SIG-M5 (cell line): ENCODE results near the gene NUP42.
A peak's percentile ranks its signal among the peaks of the same experiment; 100 is the strongest.

ENCODE experiments used
- DNase-seq: peaks from one replicate; lab custom pipeline; 2025; lab: John Stamatoyannopoulos, UW

Gene NUP42

DNA sequence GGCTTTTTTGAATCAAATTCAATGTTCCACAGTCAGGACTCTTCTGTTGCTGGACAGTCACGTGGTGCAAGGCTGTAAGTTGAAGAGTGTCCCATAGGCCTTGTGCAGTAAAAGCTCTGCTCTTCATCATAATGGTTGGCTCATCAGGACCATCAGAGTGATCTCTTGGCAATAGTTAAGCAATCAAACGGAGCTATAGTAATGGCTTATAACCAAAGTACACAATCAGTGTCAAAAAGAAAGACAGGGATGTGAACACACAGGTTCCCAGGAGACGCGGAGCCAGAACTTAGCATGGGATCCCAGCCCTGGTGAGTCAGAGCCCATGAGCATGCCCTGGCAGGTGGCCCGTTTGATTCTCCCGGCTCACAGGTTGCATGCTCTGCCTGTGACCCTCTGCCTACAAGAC lies 54.0 kb downstream of the NUP42 start:
- no peak for DNase-seq

GRCh38 chr7:23237000-23237399 lies 55.2 kb downstream of the NUP42 start:
- DNase-seq = no peak

GRCh38 chr7:23238983-23239652 lies 57.3 kb downstream of the NUP42 start:
- no peak for DNase-seq

DNA sequence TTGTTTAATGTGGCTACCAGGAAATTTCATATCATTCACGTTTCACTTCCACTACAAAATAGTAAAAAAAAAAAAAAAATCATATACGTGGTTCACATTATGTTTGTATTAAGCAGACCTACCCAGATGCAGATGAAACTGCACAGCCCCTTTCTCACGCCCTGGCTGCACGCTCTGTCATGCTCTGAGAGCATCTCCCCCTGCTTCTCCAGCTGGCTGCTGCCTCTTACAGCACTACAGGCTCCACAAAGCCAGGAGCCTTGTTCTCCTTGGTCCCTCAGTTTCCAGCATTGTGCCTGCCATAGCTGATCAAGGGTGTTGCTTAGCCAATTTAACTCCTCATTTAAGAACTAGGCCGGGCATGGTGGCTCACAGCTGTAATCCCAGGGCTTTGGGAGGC lies 57.9 kb downstream of the NUP42 start:
- no peak for DNase-seq

DNA sequence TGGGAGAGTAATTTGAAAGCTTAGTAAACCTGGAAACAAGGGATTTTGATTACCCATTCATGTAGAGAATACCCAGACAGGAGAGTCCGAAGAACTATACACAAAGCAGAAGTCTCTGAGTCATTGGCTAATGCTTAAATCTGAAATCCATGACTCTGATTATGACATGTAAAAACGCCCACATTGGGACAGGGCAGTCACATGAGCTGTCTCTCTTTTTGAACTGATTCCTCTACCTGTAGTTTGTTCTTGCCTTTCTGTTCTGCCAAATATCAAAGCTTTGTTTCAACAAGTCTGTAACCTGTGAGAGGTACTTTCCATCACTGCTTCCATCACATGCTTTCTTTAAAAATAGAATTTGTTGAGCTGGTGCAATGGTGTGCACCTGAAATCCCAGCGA lies 60.5 kb downstream of the NUP42 start:
- DNase-seq = no peak

- DNase-seq = no peak
Observed at GRCh38 chr7:23242935-23243334, 61.1 kb downstream of the NUP42 start.

- no peak for DNase-seq
Observed at GRCh38 chr7:23246555-23246954, 64.7 kb downstream of the NUP42 start, which contains the start of gene GPNMB. Gene GPNMB, plus strand, starts transcription at chr7:23246775. Its CDS starts 83 bp downstream, at chr7:23246858.

GRCh38 chr7:23247046-23247602 lies 65.3 kb downstream of the NUP42 start:
- no peak for DNase-seq

DNA sequence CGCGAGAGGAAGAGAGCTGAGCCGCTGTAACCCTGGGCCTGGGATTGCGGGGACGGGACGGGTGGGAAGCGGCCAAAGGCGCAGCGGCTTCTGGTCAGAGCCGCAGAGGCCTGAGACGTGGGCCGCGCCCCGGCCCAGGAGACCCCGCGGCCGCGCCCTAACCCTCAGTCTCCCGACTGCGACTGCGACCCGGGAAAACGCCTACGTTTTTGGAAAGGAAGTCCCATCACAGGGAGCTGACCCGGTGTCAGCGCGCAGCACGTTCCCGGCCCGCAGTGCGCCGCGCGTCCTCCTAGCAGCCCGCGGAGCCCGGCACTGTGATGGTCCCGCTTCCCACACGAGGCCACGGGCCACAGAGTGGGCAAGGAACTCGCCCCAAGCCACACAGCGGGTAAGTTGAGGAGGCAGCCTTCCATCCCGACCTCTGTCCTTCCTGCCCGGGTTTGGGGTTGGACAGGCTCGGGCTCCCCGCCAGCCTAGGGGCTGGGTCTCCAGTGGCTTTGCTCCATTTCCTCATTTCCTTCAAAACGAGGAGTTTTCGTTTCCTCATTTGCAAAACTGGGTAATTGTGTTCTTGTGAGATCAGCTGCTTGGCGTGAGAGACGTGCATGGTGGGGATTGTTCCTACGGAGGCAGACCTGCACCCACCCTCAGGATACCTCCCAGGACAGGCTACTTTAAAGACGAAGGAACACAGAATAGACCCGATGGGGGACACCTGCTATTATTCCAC lies 65.9 kb downstream of the NUP42 start:
- DNase-seq = peak; percentile 27

DNA sequence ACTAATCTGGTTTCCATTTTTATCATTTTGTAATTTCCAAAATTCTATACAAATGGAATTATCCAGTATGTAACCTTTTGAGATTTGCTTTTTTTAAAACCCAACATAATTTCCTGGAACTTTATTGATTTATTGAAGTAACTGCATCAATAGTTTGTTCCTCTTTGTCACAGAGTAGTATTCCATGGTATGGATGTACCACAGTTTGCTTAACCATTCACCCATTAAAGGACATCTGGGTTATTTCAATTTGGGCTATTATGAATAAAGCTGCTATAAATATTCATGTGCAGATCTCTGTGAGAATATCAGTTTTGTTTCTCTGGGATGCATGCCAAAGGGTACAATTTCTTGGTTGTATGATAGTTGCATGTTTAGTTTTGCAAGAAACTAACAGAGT lies 67.6 kb downstream of the NUP42 start:
- DNase-seq = no peak
